HG03354 (cell line): Measurements from ENCODE around the gene LRRC30.

Source experiments
- ATAC-seq: cut with Tn5 transposase; IDR thresholded peaks from one replicate; pipeline ENCODE4 v1.9.1; 2021; ENCODE audit warnings: mild to moderate bottlenecking; ENCODE audit not compliant: unreplicated experiment, poor library complexity, severe bottlenecking

Gene LRRC30

DNA sequence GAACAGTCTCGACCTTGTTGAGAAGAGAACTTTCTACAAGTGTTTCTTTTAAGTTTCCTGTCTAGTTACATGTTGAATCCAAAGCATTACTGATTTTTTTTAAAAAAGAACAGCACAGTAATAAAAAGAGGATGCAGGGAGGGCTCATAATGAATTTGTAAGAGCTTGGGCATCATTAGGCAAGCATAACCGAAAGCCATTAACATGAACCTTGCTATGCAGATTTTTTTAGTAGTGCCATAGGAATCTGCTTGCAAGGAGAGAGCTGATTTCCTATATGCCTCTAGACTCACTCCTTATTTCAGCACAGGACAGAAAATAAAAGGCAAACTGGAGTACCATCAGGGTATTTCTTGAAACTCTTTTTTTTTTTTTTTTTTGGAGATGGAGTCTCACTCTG lies 5.2 kb downstream of the LRRC30 start:
- no peak for ATAC-seq

DNA sequence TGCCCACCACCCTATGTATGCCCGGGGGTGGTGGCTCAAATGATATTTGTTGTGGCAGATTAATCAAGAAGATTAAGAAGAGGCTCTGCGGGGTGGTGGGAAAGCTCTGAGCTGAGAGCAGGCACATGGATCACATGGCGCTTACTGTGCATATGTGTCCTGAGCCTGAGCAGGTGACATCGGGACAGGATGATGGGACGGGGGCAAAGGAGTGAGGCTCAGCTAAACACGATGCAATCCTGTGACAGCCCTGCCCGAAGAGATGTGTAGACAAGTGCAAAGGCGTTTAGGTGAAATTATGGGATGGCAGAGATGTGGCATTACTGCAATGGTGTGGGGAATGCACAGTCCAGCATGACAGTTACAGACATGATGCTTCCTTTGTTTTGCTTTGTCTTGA lies 6.0 kb downstream of the LRRC30 start:
- no peak for ATAC-seq

DNA sequence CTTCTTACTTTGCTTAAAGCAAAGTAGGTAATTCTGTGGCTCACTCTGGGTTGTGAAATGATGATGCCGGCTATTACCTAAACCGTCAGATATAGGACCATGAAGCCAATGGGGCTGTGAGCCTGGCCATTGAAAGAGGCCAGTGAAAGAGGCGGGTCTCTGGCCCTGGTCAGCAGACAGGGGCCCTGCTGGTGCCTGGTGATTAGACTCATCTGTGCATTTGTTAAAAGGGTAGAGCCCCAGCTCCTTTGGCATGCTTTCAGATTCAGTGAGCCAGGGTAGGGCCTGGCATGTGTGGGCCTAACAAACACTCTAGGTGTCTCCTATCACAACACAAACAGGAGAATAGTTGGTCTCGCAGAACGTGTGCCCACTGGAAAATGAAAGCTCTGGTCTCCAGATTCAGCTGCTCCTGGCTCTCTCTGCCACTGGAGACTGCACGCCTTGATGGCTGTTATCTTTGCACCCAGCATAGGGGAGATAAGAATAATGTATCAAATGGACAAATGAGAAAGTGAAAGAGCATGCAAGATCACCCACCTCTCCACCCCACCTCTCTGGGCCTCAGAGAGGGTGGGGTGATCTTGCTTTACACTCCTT lies 6.9 kb downstream of the LRRC30 start:
- ATAC-seq, result no peak

- ATAC-seq, result no peak
Observed at GRCh38 chr18:7242926-7243325, 12.0 kb downstream of the LRRC30 start.

DNA sequence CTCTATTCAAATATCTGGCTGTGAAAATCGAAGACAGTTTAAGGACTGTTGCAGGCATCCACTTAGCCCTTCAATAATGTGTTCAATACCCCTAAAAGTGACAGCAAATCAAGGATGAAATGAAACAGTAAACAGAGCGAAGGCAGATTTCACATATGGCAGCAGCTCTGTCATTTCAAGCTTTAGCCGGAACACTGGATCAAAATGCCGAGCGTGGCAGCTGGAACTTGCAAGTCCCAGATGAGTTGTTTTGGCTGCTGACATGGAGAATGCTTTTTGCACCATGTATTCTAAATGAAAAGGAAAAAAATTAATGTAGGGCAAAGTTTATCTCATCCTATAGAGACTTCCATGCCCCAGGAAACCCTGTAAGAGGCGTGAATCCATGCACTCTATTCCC lies 18.0 kb downstream of the LRRC30 start:
- ATAC-seq, result no peak

GRCh38 chr18:7254163-7254562 lies 23.3 kb downstream of the LRRC30 start:
- no peak for ATAC-seq

DNA sequence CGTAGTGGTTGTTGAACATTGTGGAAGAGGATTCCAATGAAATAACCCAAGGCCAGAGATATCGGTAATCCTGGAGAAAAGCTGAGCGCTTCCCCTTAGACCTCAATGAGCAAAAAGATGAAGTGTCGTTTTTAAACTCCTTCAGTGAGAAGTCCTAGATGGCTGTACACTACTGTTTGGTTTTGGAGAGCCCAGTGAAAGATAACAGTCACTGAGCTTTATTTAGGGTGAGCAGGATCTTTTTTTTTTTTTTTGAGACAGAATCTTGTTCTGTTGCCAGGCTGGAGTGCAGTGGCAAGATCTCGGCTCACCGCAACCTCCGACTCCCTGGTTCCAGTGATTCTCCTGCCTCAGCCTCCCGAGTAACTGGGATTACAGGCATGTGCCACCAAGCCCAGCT lies 24.2 kb downstream of the LRRC30 start:
- no peak for ATAC-seq

DNA sequence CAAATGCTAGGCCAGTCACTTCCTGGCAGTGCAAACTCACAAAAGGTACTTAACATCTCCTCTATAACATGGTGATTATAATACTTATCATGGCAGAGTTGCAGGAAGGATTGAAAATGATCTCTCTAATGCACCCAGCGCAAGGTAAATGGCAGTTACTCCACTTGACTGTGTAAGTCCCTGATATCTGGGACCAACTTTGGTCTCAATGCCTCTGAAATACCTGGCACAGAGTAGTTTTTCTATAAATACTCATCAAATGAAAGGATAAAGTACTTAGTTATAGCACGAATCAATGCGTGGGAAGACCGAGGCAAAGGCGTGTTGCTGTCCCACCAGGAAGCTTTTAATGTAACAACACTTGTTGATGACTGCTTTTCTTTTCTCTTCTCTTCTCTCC lies 24.8 kb downstream of the LRRC30 start:
- no peak for ATAC-seq

- no peak for ATAC-seq
Observed at GRCh38 chr18:7256618-7257425, 25.9 kb downstream of the LRRC30 start.

DNA sequence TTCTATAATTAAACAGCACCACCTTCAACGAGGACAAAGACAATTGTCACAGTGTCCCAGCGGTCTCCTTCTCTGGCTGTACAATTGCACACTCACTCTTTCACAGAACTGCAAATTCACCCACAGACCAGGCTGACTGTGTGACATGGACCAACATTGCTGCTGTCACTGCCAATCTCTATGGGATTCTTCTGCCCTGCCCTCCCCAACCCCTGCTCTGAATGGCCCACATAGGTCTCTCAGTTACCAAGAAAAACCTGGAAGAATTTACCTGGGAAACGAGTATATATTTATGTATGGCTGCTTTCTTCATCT lies 26.5 kb downstream of the LRRC30 start:
- ATAC-seq, result no peak

DNA sequence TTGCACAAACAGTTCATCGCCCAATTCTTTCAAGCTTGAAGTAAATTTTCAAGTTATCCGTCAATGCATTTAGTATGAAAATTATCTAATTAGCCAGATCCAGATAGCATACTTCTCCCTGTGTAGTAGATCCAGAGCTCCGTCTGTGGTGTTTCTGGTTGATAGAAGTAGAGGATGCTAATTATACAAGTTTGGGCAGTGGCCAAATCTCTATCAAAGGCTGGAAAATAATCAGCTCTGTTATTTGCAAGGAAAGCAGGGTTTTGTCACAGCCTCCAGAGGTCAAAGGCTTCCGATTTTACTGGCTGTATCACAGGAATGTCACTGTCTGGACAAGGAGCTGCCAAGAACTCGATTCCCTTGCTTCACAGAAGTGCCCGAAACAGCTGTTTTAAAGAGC lies 28.6 kb downstream of the LRRC30 start:
- ATAC-seq, result no peak

DNA sequence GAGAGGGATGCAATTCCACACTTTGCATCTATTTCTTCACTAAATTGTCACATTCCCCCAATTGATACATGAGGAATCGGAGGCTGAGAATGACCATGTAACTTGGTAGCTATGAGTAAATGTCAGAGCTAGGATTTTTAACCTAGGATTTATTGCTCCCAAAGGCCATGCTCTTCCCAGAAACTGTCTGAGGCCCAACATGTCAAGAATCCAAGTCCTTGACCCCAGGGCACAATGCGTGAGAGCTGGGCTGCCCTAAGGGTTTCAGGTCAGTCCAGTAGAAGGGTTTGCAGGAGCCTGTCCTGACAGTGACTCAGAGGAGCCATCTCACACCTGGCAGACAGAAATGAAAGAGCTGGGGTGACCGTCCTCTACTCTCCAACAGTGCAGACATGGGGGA lies 30.3 kb downstream of the LRRC30 start:
- ATAC-seq, result no peak

DNA sequence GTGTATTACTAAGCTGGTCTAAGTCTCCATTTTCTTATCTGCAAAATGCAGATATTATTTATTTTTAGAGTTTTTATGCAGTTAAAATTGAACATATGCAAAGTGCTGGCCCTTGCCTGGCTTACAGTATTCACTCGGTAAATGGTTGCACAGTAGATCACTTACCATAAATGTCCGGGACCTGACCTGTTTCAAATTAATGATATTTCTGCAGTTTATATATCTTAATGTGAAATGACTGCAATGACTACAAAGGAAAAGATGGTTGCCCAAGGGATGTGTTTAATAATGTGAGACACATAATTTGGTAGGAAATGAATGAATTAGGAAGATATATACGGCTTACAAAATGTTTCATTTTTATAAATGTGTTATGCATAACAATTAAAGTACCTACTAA lies 37.1 kb downstream of the LRRC30 start:
- no peak for ATAC-seq

GRCh38 chr18:7269942-7270341 lies 39.1 kb downstream of the LRRC30 start:
- ATAC-seq, result no peak

DNA sequence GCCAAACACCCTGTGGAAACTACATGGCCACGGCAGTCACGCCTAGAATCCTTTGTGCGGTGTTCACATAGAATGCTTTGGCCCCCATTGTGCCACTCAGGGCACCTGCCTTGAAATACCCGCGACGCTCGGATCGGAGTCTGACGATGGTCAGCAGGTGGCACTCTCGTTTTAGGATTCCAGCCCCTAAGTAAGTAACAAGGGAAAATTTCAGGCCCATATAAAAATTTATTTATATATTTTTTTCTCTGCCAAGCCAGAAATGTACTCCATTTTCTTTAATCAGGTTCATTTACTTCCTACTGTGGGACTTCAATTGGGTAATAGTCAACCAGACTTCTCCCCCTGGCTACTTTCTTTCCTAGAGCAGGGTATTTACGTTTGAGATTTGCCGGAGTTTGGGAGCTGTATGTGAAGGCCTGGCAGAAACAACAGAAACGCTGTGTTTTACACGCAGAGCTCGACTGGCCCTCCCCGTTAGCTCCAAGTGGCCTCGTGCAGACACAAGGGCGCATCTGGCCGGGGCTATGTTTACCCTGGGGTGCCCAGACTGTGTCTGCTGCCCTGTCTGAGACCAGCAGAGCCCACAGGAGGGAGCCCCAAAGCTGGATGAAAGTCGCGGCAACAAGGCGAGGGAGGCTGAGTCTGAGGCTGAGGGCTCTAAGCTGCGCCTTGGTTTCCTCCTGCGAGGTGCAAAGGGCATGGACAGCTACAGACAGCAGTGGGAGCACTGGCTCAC lies 41.6 kb downstream of the LRRC30 start:
- ATAC-seq, result no peak

- ATAC-seq, result no peak
Observed at GRCh38 chr18:7273301-7273921, 42.5 kb downstream of the LRRC30 start.

- ATAC-seq, result no peak
Observed at GRCh38 chr18:7281579-7281978, 50.7 kb downstream of the LRRC30 start.
